Endothelial cell of umbilical vein (primary cell): ENCODE measurements around the gene TMC1. TPM values are rescaled to one million over a fixed set of nuclear protein-coding genes. Genes with fewer than 3 reads are reported as not detected.

Experiments
- BruUV-seq: library from RNA; stranded (reverse); fragments of 400-500 nt; replicated peaks from 2 replicates; lab custom pipeline; 2021; lab: Mats Ljungman, UMichigan
- CTCF ChIA-PET: fragments of 300-600, 350-600 bp; sonication (Branson Sonifier 250); formaldehyde crosslinking; loops from one replicate; lab custom pipeline; 2021; ENCODE audit warnings: antibody characterized with exemption, inconsistent platforms; lab: Charles Lee
- POLR2A ChIA-PET: fragments of 300-600, 350-600 bp; sonication (Branson Sonifier 250); formaldehyde crosslinking; loops from one replicate; lab custom pipeline; 2021; ENCODE audit warnings: antibody characterized with exemption, inconsistent platforms; lab: Charles Lee
- DNase-seq: peaks from one replicate; pipeline ENCODE4 v3.0.0-alpha.2; 2011; ENCODE audit warnings: low read depth, low spot score
- FAIRE-seq: peaks from 2 replicates; lab custom pipeline; 2011; peaks lifted over from hg19 to GRCh38; lab: Jason Lieb, UNC
- H2AFZ ChIP-seq: 2 replicates; pipeline ENCODE4 v1.6.0; 2012; ENCODE audit warnings: low read depth, low read length, control low read depth, inconsistent platforms
- H3K27ac ChIP-seq: 2 replicates; pipeline ENCODE4 v1.5.1; 2011; ENCODE audit warnings: low read depth, mild to moderate bottlenecking, control low read depth, low read length, moderate library complexity; ENCODE audit not compliant: insufficient read depth
- H3K27me3 ChIP-seq, 2 experiments: 2 replicates each; pipeline versions ENCODE4 v1.6.0 to v1.6.1; 2011; ENCODE audit warnings: low read length in 2 of 2, mixed read lengths in 1 of 2; ENCODE audit not compliant: control insufficient read depth in 2 of 2, insufficient read depth in 2 of 2
- H3K36me3 ChIP-seq, 2 experiments: 2 replicates in 1 of 2; 3 replicates in 1 of 2; pipeline ENCODE4 v1.5.1; 2011; ENCODE audit warnings: low read length in 2 of 2, mild to moderate bottlenecking in 1 of 2, moderate library complexity in 1 of 2; ENCODE audit not compliant: control insufficient read depth in 2 of 2, insufficient read depth in 2 of 2; ENCODE audit errors: extremely low read depth in 1 of 2
- H3K4me1 ChIP-seq: 3 replicates; pipeline ENCODE4 v1.5.1; 2011; ENCODE audit warnings: mild to moderate bottlenecking, low read length; ENCODE audit not compliant: control insufficient read depth, insufficient read depth; ENCODE audit errors: extremely low read depth
- H3K4me2 ChIP-seq: 2 replicates; pipeline ENCODE4 v1.6.1; 2011; ENCODE audit warnings: low read length, control low read depth, mixed read lengths; ENCODE audit not compliant: insufficient read depth
- H3K4me3 ChIP-seq, 3 experiments: fragments of 200-600 bp in 1 of 3; sonication (generic), shearing (Covaris generic) in 1 of 3; replicated peaks in 1 of 3; 2 replicates each; pipeline ENCODE4 v1.5.1; 2011 to 2016; ENCODE audit warnings: control low read depth in 3 of 3, low read length in 3 of 3, mild to moderate bottlenecking in 2 of 3, inconsistent platforms in 1 of 3, low read depth in 1 of 3, moderate library complexity in 1 of 3; ENCODE audit not compliant: insufficient read depth in 1 of 3
- H3K79me2 ChIP-seq: 2 replicates; pipeline ENCODE4 v1.6.0; 2012; ENCODE audit warnings: low read length, inconsistent platforms; ENCODE audit not compliant: control insufficient read depth, insufficient read depth
- H3K9ac ChIP-seq: replicated peaks from 2 replicates; pipeline ENCODE3; 2011; ENCODE audit warnings: low read length, control low read depth; ENCODE audit not compliant: insufficient read depth; ENCODE audit errors: extremely low read depth
- H3K9me1 ChIP-seq: replicated peaks from 3 replicates; pipeline ENCODE4 v1.6.0; 2011; ENCODE audit warnings: mild to moderate bottlenecking, low read length; ENCODE audit not compliant: control insufficient read depth, insufficient read depth; ENCODE audit errors: extremely low read depth
- H3K9me3 ChIP-seq: replicated peaks from 2 replicates; pipeline ENCODE4 v1.5.1; 2012; ENCODE audit warnings: low read length, inconsistent platforms; ENCODE audit not compliant: control insufficient read depth, insufficient read depth
- H4K20me1 ChIP-seq: replicated peaks from 2 replicates; pipeline ENCODE3; 2011; ENCODE audit warnings: mild to moderate bottlenecking, low read length; ENCODE audit not compliant: control insufficient read depth, insufficient read depth; ENCODE audit errors: extremely low read depth
- CTCF ChIP-seq, 2 donors: IDR thresholded peaks; 1 replicate in 1 of 2; 2 replicates in 1 of 2; pipeline ENCODE4 v1.5.1; 2011; ENCODE audit warnings: low read length in 2 of 2, mild to moderate bottlenecking in 2 of 2, moderate library complexity in 2 of 2, control low read depth in 1 of 2, inconsistent platforms in 1 of 2, low read depth in 1 of 2; ENCODE audit not compliant: insufficient read depth in 1 of 2; ENCODE audit errors: extremely low read depth in 1 of 2
- EZH2 ChIP-seq: IDR thresholded peaks from 2 replicates; pipeline ENCODE4 v1.6.1; 2012; ENCODE audit warnings: borderline replicate concordance, low read depth, mild to moderate bottlenecking, moderate library complexity, low read length, inconsistent platforms; ENCODE audit not compliant: severe bottlenecking
- FOS ChIP-seq: IDR thresholded peaks from 2 replicates; pipeline ENCODE4 v1.6.1; 2011; ENCODE audit warnings: mild to moderate bottlenecking, low read length, moderate library complexity, borderline replicate concordance; ENCODE audit not compliant: insufficient read depth
- GATA2 ChIP-seq: IDR thresholded peaks from 2 replicates; pipeline ENCODE4 v1.7.0; 2011; ENCODE audit warnings: low read depth, mild to moderate bottlenecking, moderate library complexity, mixed read lengths, low read length; ENCODE audit not compliant: insufficient read length, insufficient read depth
- JUN ChIP-seq: IDR thresholded peaks from 2 replicates; pipeline ENCODE4 v1.6.1; 2011; ENCODE audit warnings: borderline replicate concordance, low read depth; ENCODE audit not compliant: insufficient read length, insufficient read depth
- MAX ChIP-seq: IDR thresholded peaks from 2 replicates; pipeline ENCODE4 v1.6.1; 2011; ENCODE audit not compliant: insufficient read depth, insufficient read length
- MYC ChIP-seq: IDR thresholded peaks from one replicate; pipeline ENCODE4 v1.6.1; 2011; ENCODE audit warnings: mild to moderate bottlenecking, low read depth, low read length
- POLR2A ChIP-seq: IDR thresholded peaks from 2 replicates; pipeline ENCODE4 v1.6.1; 2012; ENCODE audit warnings: low read depth, mild to moderate bottlenecking, control low read depth, low read length
- POLR2AphosphoS5 ChIP-seq: IDR thresholded peaks from 2 replicates; pipeline ENCODE4 v1.6.1; 2012; ENCODE audit warnings: low read depth, mild to moderate bottlenecking, control low read depth, low read length, moderate library complexity; ENCODE audit not compliant: insufficient read depth
- dilution Hi-C: fragments of 300-500 bp; cut with MboI; formaldehyde crosslinking; loops from one replicate; pipeline ENCODE4 v1.15.0; 2019; ENCODE audit warnings: low sequenced_read_pairs; ENCODE audit not compliant: extremely low pct_ligation_motif_present
- intact Hi-C: fragments of 100-400 bp; cut with micrococcal nuclease; formaldehyde crosslinking; loops from one replicate; pipeline ENCODE4 v1.10.0; 2022
- polyA plus RNA-seq, 4 experiments: library from polyadenylated mRNA; depleted of rRNA in 3 of 4; stranded (reverse) in 3 of 4; unstranded in 1 of 4; fragments of >200 nt; gene quantifications; 2 replicates each; pipeline versions ENCODE4 v1.2.1 to v1.2.3, GENCODE V29; 2011 to 2012; ENCODE audit warnings: missing spikeins in 1 of 4
- total RNA-seq: library from RNA; stranded (reverse); gene quantifications from 2 replicates; pipeline ENCODE4 v1.2.3, GENCODE V29; 2021

Gene TMC1
- total and polyA plus RNA-seq, 2 donors (not counting 3 experiments of a cell fraction or from before 2014, with no cell fraction given): 1.5 TPM; not detected in 1

GRCh38 chr9:72665421-72665820, 144.0 kb downstream of the TMC1 start:
- H3K27me3 ChIP-seq: peaks cover 0 to 5% of the 10 kb centered on the region in 2 experiments
- no peaks in the 10 kb centered on the region for H3K9me3 ChIP-seq
- H3K4me2 ChIP-seq: no peak overlapping the region
- H2AFZ ChIP-seq: no peak overlapping the region
- no peaks in the 10 kb centered on the region for H3K9me1 ChIP-seq
- H3K79me2 ChIP-seq: no peaks in the 10 kb centered on the region
- H4K20me1 ChIP-seq: no peaks in the 10 kb centered on the region
- H3K4me1 ChIP-seq: no peaks in the 10 kb centered on the region
- no peak for TF ChIP-seq CTCF (IDR thresholded peaks at IDR 0.05; ENCODE audit: extremely low read depth in 1 of 2, insufficient read depth in 1 of 2, low read depth in 1 of 2, low read length in 2 of 2)
- no peak for TF ChIP-seq POLR2A
- no peak overlapping the region for H3K4me3 ChIP-seq
- H3K36me3 ChIP-seq: no peaks in the 10 kb centered on the region
- FAIRE-seq (no peak), DNase-seq (no peak)
- dilution Hi-C loops (no loop called here), intact Hi-C loops (no loop called here)
- ChIA-PET POLR2A (no interaction called here), CTCF (interaction anchor here (0.9 kb wide), 2 partner anchors 8 to 384 kb away, joined by 3 read pairs; no protein-coding TSS in a partner anchor)
- no TSS peak for BruUV-seq
- H3K9ac ChIP-seq: no peak overlapping the region
- no peak overlapping the region for H3K27ac ChIP-seq

GRCh38 chr9:72667181-72667580, 145.8 kb downstream of the TMC1 start:
- Histone ChIP-seq H3K9me3 (no peaks in the 10 kb centered on the region), H3K27me3 (peaks cover 0 to 5% of the 10 kb centered on the region in 2 experiments), H3K4me3 (no peak overlapping the region), H3K9me1 (no peaks in the 10 kb centered on the region), H3K36me3 (no peaks in the 10 kb centered on the region), H4K20me1 (no peaks in the 10 kb centered on the region), H3K4me2 (no peak overlapping the region), H3K27ac (no peak overlapping the region), H3K79me2 (no peaks in the 10 kb centered on the region), H3K4me1 (no peaks in the 10 kb centered on the region), H2AFZ (no peak overlapping the region), H3K9ac (no peak overlapping the region)
- intact Hi-C loops (no loop called here), dilution Hi-C loops (no loop called here)
- no peak for FAIRE-seq
- ChIA-PET CTCF (no interaction called here), POLR2A (no interaction called here)
- no peak for TF ChIP-seq CTCF (IDR thresholded peaks at IDR 0.05; ENCODE audit: extremely low read depth in 1 of 2, insufficient read depth in 1 of 2, low read depth in 1 of 2, low read length in 2 of 2)
- TF ChIP-seq POLR2AphosphoS5: no peak
- no peak for TF ChIP-seq JUN
- TF ChIP-seq GATA2: no peak
- TF ChIP-seq MAX: no peak
- TF ChIP-seq FOS: no peak
- no peak for TF ChIP-seq MYC
- no peak for TF ChIP-seq EZH2
- no peak for TF ChIP-seq POLR2A
- BruUV-seq: no TSS peak
- no peak for DNase-seq
